Measurements from ENCODE around the gene CPNE6. TPM values are rescaled to one million over a fixed set of nuclear protein-coding genes. Genes with fewer than 3 reads are reported as not detected.

Gene CPNE6
- total RNA-seq, 1 experiment from 2014 or later: not detected

GRCh38 chr14:24037658-24038037 is 33.7 kb upstream of the CPNE6 start (continued):
- TF ChIP-seq ATF3 (IDR thresholded peaks at IDR 0.05): no peak
- no peak for TF ChIP-seq POLR2A (IDR thresholded peaks at IDR 0.05; ENCODE audit: borderline replicate concordance, extremely low read depth, insufficient read depth, insufficient read length)

GRCh38 chr14:24038686-24039085 is 32.7 kb upstream of the CPNE6 start:
- Histone ChIP-seq H3K4me1 (ENCODE audit: control insufficient read depth in 1 of 2, insufficient read depth in 2 of 2, low read length in 2 of 2) (peaks cover 11 to 22% of the 10 kb centered on the region in 2 experiments; a peak in 3 of 4 replicates), H4K20me1 (ENCODE audit: insufficient read depth) (no peaks in the 10 kb centered on the region), H3K4me2 (ENCODE audit: low read length) (no peak overlapping the region), H3K9ac (ENCODE audit: low read length) (no peak overlapping the region), H3K36me3 (ENCODE audit: control insufficient read depth in 1 of 2, insufficient read depth in 2 of 2, low read length in 2 of 2) (no peaks in the 10 kb centered on the region), H3K27me3 (ENCODE audit: insufficient read depth, low read length) (no peaks in the 10 kb centered on the region), H3K79me2 (ENCODE audit: insufficient read depth, low read length) (no peaks in the 10 kb centered on the region), H3K9me3 (ENCODE audit: control insufficient read depth in 1 of 2, insufficient read depth in 1 of 2, low read depth in 1 of 2, low read length in 2 of 2) (no peaks in the 10 kb centered on the region), H3K4me3 (replicated peaks in 1 of 2; ENCODE audit: low read depth in 1 of 2, low read length in 2 of 2) (no peak overlapping the region), H2AFZ (ENCODE audit: low read depth, low read length, poor library complexity, severe bottlenecking) (no peak overlapping the region), H3K27ac (ENCODE audit: low read depth, low read length) (no peak overlapping the region), H3K9me2 (ENCODE audit: insufficient read depth) (no peaks in the 10 kb centered on the region)
- ChIA-PET RAD21 (ENCODE audit: low non-redundant PET in 1 of 2, low total read pairs in 2 of 2, uncharacterized antibody in 2 of 2, unreplicated experiment in 2 of 2) (no interaction called here), CTCF (no interaction called here), POLR2A (no interaction called here)
- intact Hi-C loops (cut with micrococcal nuclease): loop anchor here (5.0 kb wide), 1 partner anchor 51 kb away; the partner anchor contains the start of gene DHRS4L2
- no TSS peak for BruUV-seq (replicated peaks)
- TF ChIP-seq, protein P1, sequence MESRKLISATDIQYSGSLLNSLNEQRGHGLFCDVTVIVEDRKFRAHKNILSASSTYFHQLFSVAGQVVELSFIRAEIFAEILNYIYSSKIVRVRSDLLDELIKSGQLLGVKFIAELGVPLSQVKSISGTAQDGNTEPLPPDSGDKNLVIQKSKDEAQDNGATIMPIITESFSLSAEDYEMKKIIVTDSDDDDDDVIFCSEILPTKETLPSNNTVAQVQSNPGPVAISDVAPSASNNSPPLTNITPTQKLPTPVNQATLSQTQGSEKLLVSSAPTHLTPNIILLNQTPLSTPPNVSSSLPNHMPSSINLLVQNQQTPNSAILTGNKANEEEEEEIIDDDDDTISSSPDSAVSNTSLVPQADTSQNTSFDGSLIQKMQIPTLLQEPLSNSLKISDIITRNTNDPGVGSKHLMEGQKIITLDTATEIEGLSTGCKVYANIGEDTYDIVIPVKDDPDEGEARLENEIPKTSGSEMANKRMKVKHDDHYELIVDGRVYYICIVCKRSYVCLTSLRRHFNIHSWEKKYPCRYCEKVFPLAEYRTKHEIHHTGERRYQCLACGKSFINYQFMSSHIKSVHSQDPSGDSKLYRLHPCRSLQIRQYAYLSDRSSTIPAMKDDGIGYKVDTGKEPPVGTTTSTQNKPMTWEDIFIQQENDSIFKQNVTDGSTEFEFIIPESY (IDR thresholded peaks at IDR 0.05; ENCODE audit: extremely low read depth, insufficient replicate concordance, low read length): no peak
- no peak for TF ChIP-seq JUND (IDR thresholded peaks at IDR 0.05)
- TF ChIP-seq ZNF274 (IDR thresholded peaks at IDR 0.05; ENCODE audit: low read depth, low read length): no peak
- no peak for TF ChIP-seq TCF7L2 (IDR thresholded peaks at IDR 0.05; ENCODE audit: borderline replicate concordance, extremely low read depth, insufficient read depth, insufficient read length)
- TF ChIP-seq EGR1 (IDR thresholded peaks at IDR 0.05; ENCODE audit: low read depth): no peak
- TF ChIP-seq CEBPB (IDR thresholded peaks at IDR 0.05; ENCODE audit: low read depth): no peak
- no peak for TF ChIP-seq SIN3A (IDR thresholded peaks at IDR 0.05; ENCODE audit: low read depth)
- TF ChIP-seq POLR2AphosphoS5 (IDR thresholded peaks at IDR 0.05; ENCODE audit: low read depth, low read length): no peak
- TF ChIP-seq YY1 (IDR thresholded peaks at IDR 0.05; ENCODE audit: extremely low read depth, insufficient replicate concordance, low read depth, low read length): no peak
- TF ChIP-seq FOSL1 (IDR thresholded peaks at IDR 0.05; ENCODE audit: low read depth): no peak
- TF ChIP-seq SP1 (IDR thresholded peaks at IDR 0.05; ENCODE audit: low read depth): no peak
- TF ChIP-seq, protein P2, sequence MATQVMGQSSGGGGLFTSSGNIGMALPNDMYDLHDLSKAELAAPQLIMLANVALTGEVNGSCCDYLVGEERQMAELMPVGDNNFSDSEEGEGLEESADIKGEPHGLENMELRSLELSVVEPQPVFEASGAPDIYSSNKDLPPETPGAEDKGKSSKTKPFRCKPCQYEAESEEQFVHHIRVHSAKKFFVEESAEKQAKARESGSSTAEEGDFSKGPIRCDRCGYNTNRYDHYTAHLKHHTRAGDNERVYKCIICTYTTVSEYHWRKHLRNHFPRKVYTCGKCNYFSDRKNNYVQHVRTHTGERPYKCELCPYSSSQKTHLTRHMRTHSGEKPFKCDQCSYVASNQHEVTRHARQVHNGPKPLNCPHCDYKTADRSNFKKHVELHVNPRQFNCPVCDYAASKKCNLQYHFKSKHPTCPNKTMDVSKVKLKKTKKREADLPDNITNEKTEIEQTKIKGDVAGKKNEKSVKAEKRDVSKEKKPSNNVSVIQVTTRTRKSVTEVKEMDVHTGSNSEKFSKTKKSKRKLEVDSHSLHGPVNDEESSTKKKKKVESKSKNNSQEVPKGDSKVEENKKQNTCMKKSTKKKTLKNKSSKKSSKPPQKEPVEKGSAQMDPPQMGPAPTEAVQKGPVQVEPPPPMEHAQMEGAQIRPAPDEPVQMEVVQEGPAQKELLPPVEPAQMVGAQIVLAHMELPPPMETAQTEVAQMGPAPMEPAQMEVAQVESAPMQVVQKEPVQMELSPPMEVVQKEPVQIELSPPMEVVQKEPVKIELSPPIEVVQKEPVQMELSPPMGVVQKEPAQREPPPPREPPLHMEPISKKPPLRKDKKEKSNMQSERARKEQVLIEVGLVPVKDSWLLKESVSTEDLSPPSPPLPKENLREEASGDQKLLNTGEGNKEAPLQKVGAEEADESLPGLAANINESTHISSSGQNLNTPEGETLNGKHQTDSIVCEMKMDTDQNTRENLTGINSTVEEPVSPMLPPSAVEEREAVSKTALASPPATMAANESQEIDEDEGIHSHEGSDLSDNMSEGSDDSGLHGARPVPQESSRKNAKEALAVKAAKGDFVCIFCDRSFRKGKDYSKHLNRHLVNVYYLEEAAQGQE (IDR thresholded peaks at IDR 0.05; ENCODE audit: low read depth): no peak
- TF ChIP-seq, protein P3, sequence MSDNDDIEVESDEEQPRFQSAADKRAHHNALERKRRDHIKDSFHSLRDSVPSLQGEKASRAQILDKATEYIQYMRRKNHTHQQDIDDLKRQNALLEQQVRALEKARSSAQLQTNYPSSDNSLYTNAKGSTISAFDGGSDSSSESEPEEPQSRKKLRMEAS (IDR thresholded peaks at IDR 0.05): no peak
- ATAC-seq (no peak), DNase-seq (ENCODE audit: low read depth, low spot score) (no peak)

Measured in HCT116 (cell line).